A549 treated with RU486 at 1 μM for 4 hours (cell line): ENCODE data around the gene TUBA4A. TPM values are rescaled to one million over a fixed set of nuclear protein-coding genes. Genes with fewer than 3 reads are reported as not detected.

Experiments used
- total RNA-seq: library from RNA; stranded (reverse); fragments of 200-300 nt; extraction: Qiagen RNA extraction; gene quantifications from 5 replicates; pipeline ENCODE4 v1.2.3, GENCODE V29; 2022; ENCODE audit warnings: low read depth

Gene TUBA4A
- 332 to 451 TPM (median 366 TPM) in 5 replicates for total RNA-seq

DNA sequence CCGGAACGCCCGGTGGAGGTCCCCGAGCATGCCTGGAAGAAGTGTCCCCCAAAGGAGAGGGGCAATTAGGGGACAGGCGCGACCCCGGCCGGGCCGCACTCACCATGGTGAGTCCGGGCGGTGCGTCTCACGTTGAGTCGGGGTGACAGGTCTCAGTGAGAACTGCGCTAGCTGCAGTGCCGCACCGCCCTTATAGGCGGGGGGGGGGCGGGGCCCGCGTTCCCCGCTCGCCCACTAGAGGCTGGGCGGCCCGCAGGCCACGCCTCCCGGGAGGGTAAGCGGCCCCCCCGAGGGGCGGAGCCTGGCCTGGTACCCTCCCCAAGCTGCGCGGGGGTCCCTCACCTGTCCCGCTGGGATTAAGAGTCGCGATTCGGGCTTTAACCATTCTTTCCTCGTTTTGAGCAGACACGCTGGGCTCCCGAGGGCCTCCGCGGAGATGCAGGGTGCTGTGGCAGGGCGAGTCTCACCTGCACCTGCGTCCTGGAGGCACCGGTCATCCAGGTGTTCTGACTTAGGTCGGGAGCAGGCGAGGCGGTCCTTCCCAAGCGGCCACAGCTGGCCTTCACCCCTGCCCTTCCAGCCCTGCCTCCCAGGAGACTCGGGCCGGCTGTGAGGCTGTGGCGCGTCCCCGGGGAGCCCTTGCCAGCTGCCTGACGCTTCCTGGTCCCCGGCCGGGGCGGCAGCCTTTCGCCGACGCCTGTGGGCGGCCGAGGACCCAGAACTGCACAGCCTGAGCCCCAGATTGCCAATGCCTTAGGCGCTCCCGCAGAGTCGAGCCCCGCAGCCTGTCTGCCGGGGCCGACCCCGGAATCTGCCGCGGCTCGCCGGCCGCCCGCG is at the start of gene TUBA4A:
Gene TUBA4A, minus strand, starts transcription at position 166 of the 837 bp plus-strand sequence. Its CDS starts 60 bp downstream, at position 106.

DNA sequence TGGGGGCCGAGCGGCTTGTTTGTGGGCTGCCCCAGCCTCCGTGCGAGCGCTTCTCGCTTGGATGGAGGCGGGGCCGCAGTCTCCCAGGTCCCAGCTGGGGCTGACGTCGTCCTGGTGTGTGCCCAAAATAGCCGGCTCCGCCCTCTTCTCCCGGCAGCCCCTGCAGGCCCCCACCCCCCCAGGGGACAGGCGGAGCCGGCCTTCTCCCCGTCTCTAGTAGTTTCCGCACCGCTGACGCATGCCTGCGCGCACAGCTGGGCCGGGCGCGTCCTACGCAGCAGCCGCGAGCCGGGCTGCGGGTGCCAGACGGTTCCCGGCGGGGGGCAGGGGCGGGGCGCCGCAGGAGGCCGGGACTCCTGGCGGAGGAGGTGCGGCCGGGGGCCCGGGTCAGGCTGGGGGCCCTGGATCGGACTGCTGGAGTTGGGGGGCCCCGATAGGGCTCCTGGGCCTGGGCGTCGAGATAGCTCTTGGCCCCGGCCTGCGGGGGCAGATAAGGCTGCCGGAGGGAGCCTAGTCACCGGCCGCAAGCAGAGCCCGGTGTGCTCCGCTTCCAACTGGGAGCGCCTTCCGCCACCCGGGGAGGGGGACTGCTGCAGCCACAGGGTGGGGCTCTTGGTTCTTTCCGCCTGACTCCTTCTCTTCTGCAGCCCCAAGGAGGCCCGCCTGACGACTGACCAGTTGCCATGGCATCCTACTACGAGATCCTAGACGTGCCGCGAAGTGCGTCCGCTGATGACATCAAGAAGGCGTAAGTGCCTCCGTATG is 25.6 kb upstream of the TUBA4A start, which contains the start of gene DNAJB2:
Gene DNAJB2, plus strand, starts transcription at position 216 of the 765 bp plus-strand sequence. Its CDS starts 468 bp downstream, at position 684.

GRCh38 chr2:219252900-219253752 is 592 bp downstream of the TUBA4A start, which contains the start of gene TUBA4B:
TSS of gene TUBA4B (plus strand) at chr2:219253243. CDS start at chr2:219253408, 165 bp downstream.

GRCh38 chr2:219245148-219245898 is 8.4 kb downstream of the TUBA4A start, which contains the start of the genes GLB1L and STK16:
TSS of gene GLB1L (minus strand) at chr2:219245444. CDS start at chr2:219243573, 1,871 bp downstream.
TSS of gene STK16 (plus strand) at chr2:219245479. CDS start at chr2:219246000, 521 bp downstream.

DNA sequence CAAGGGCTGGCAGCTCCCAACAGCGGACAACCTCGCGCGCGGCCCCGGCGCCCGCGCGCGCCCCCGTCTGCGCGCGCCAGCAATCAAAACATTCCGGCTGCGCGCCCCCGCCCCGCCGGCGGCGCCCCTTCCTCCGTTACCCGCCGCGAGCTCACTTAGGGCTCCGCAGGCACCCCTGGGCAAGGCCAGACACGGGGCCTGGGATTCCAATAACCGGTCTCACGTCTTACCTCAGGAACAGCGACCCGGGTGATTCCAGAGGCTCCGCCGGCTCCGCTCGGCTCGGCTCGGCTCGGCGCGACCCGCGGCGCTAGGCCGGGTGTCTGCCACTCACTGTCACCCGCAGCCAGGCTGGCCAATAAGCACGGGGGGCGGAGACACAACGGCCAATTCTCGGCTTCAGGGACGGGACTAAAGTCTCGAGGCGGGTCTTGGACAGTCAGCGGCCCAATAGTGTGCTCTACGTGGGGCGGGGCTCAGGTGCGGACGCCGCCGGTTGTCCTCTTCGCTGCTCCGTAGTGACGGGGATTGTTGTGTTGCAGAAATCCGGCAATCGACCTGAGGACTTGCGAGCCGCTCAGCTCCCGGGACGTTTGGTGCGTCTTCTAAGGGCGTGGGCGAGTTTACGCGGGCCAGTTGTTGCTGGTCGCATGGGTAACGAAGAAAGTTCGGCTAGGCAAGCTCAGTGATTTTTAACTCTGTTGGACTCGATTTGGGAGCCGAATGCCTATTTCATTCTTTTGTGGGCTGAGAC is 24.2 kb downstream of the TUBA4A start, which contains the start of the genes ANKZF1 and ATG9A:
Gene ANKZF1, plus strand, starts transcription at position 502 of the 754 bp plus-strand sequence. CDS start 452 bp downstream, outside the sequence.
Gene ATG9A, minus strand, starts transcription at position 332 of the 754 bp plus-strand sequence. CDS start 1,612 bp downstream, outside the sequence.

GRCh38 chr2:219218732-219219701 is 34.7 kb downstream of the TUBA4A start, which contains the start of gene ABCB6:
TSS of gene ABCB6 (minus strand) at chr2:219218958. CDS start at chr2:219218673, 285 bp downstream.

DNA sequence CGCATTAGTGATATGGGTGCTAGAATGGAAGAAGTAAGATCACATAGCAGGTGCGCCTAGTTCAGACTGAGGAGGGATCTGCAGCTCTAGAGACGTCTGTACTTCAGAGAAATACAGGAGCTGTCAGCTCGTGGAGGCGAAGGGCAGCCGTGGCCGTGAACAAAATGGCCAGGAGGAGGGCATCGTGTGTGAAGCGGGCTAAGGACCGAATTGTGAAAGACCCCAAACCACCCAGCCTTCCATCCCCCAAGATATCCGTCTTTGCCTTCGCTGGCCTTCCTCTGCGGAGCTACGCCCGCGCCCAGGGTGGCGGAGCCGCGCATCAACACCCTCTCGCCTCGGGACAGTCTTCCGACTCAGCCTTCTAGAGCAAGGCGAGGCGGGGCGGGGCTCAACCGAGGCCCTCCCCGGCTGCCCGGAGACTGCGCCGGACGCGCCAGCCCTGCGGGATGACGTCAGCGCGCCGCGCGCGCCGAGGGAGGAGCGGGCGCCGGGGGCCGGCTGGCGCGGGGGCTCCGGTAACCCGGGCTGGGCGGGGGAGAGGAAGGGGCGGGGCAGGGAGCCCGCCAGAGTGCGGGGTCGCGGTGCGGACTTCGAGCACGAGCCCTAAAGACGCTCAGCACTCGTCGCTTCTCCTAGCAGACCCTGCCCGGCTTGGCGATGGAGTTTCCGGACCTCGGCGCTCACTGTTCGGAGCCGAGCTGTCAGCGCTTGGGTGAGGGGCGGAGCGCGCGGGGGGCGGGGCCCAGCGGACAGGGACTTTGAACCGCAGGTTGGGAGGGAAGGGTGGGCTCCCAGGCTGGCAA is 47.2 kb downstream of the TUBA4A start, which contains the start of gene ZFAND2B:
Gene ZFAND2B, plus strand, starts transcription at position 455 of the 806 bp plus-strand sequence. Its CDS starts 206 bp downstream, at position 661.

Other genes with a start within 250 kb of the TUBA4A start
- 0.05 to 0.32 TPM (median 0.16 TPM) in 5 replicates for gene CFAP65, start 212.4 kb downstream of the TUBA4A start, total RNA-seq
- 0.09 to 0.13 TPM (median 0.11 TPM) in 4 of 5 replicates, not detected in the other for gene IHH, start 193.0 kb downstream of the TUBA4A start, total RNA-seq
- gene NHEJ1, start 93.1 kb downstream of the TUBA4A start, total RNA-seq: 13.7 to 18.3 TPM (median 15.2 TPM) in 5 replicates
- gene SLC23A3, start 83.9 kb downstream of the TUBA4A start, total RNA-seq: 0.19 to 0.90 TPM (median 0.53 TPM) in 5 replicates
- 33.7 to 47.7 TPM (median 45.3 TPM) in 5 replicates for gene CNPPD1, start 77.0 kb downstream of the TUBA4A start, total RNA-seq
- gene RETREG2, start 75.6 kb downstream of the TUBA4A start, total RNA-seq: 58.9 to 85.7 TPM (median 81.2 TPM) in 5 replicates
- 14.4 to 22.8 TPM (median 19.2 TPM) in 5 replicates for gene ZFAND2B, start 47.1 kb downstream of the TUBA4A start, total RNA-seq
- gene ABCB6, start 35.0 kb downstream of the TUBA4A start, total RNA-seq: 22.5 to 37.5 TPM (median 30.4 TPM) in 5 replicates
- 42.3 to 53.2 TPM (median 50.2 TPM) in 5 replicates for gene ATG9A, start 24.3 kb downstream of the TUBA4A start, total RNA-seq
- gene ANKZF1, start 24.1 kb downstream of the TUBA4A start, total RNA-seq: 15.1 to 22.0 TPM (median 17.7 TPM) in 5 replicates
- gene GLB1L, start 8.5 kb downstream of the TUBA4A start, total RNA-seq: 5.0 to 6.8 TPM (median 6.8 TPM) in 5 replicates
- gene STK16, start 8.4 kb downstream of the TUBA4A start, total RNA-seq: 27.5 to 32.6 TPM (median 31.0 TPM) in 5 replicates
- 0.18 to 0.69 TPM (median 0.35 TPM) in 5 replicates for gene TUBA4B, start 675 bp downstream of the TUBA4A start, total RNA-seq
- gene DNAJB2, start 25.4 kb upstream of the TUBA4A start, total RNA-seq: 40.3 to 55.4 TPM (median 48.6 TPM) in 5 replicates
- gene PTPRN, start 55.5 kb upstream of the TUBA4A start, total RNA-seq: 0.87 to 2.0 TPM (median 1.3 TPM) in 5 replicates
- gene RESP18, start 78.8 kb upstream of the TUBA4A start, total RNA-seq: not detected in 5 replicates
- 51.3 to 65.5 TPM (median 63.4 TPM) in 5 replicates for gene DNPEP, start 134.0 kb upstream of the TUBA4A start, total RNA-seq
- gene DES, start 164.5 kb upstream of the TUBA4A start, total RNA-seq: 0.05 to 0.24 TPM (median 0.13 TPM) in 3 of 5 replicates, not detected in the others
- 5.1 to 7.8 TPM (median 6.5 TPM) in 5 replicates for gene SPEG, start 180.9 kb upstream of the TUBA4A start, total RNA-seq
- 33.3 to 39.2 TPM (median 37.5 TPM) in 5 replicates for gene GMPPA, start 245.0 kb upstream of the TUBA4A start, total RNA-seq